ENCODE results near the gene FOXRED1. TPM values are rescaled to one million over a fixed set of nuclear protein-coding genes. Genes with fewer than 3 reads are reported as not detected.
A peak's percentile ranks its signal among the peaks of the same experiment; 100 is the strongest.

Gene FOXRED1
- 10 to 100 TPM in 1 of 2 donors, 1 to 10 TPM in 1; 9.3 to 19.1 TPM for total RNA-seq

DNA sequence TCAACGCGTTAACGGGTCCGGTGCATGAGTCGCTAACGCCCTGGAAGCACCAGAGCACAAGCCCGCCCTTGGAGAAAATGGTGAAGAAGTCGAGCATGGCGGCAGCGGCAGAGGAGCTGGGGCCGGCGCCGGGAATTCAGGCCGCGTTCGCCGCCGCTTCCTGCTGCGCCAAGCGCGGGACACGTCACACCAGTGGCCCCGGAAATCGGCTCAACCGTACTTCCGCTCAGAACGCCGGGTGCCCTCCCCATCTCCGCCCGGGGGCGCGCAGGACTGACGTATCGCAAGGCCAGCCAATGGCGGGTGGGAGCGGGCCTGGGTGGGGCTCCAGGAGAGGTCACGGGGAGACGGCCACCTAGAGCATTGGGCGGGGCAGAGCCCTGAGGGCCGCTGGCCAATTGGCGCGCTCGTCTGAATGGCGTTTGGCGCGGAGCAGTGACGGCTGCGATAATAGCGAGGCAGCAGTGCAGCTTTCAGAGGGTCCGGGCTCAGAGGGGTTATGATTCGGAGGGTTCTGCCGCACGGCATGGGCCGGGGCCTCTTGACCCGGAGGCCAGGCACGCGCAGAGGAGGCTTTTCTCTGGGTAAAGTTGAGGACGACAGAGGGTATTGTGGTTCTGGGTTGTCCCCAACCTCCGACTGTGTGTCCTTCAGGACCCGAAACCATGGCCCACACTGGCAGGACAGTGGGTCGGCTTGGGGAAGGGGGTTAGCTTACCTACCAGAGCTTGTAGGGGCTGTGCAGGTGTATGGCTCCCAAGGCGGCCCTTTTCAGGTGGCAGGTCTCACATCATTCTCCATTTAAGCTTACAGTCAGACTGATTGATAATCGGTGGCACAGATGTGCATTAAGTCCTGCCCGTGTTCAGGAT, at the start of gene FOXRED1, which contains the start of gene SRPRA:
TSS of gene FOXRED1 (plus strand) at position 447 of the 872 bp plus-strand sequence. CDS start at position 500, 53 bp downstream.
TSS of gene SRPRA (minus strand) at position 188 of the 872 bp plus-strand sequence. CDS start at position 97, 91 bp downstream.
- DNase-seq (peak; percentile 100), ATAC-seq (peak; percentile 98)
- H3K4me1 ChIP-seq: peaks cover 24% of the 10 kb centered on the region
- peaks cover 20 to 26% of the 10 kb centered on the region in 2 donors for H3K36me3 ChIP-seq (replicated peaks in 1 of 2; ENCODE audit: insufficient read depth in 1 of 2, low read depth in 2 of 2)
- WGBS, 2 donors: 0% methylated on average over 19 to 48 of the region's 64 CpGs
- peak within 1 kb of the TSS; percentile 68 to 88 for H3K4me3 ChIP-seq
- H3K27me3 ChIP-seq: no peaks in the 10 kb centered on the region
- peak within 1 kb of the TSS; percentile 85 to 91 (median 88) for H3K27ac ChIP-seq
- no peaks in the 10 kb centered on the region for H3K9me3 ChIP-seq
- intact Hi-C loops (cut with DNase I): no loop called here
- TF ChIP-seq CTCF (IDR thresholded peaks at IDR 0.05) (no peak), POLR2A (IDR thresholded peaks at IDR 0.05) (peak; percentile 86 to 94 (median 94))

GRCh38 chr11:126219547-126219946, 49.4 kb upstream of the FOXRED1 start:
- Histone ChIP-seq H3K4me3 (no peak overlapping the region), H3K27ac (no peak overlapping the region), H3K36me3 (replicated peaks in 1 of 2; ENCODE audit: insufficient read depth in 1 of 2, low read depth in 2 of 2) (no peaks in the 10 kb centered on the region), H3K9me3 (no peaks in the 10 kb centered on the region), H3K4me1 (peaks cover 11% of the 10 kb centered on the region), H3K27me3 (no peaks in the 10 kb centered on the region)
- ATAC-seq (no peak), DNase-seq (no peak)
- no peak for TF ChIP-seq CTCF (IDR thresholded peaks at IDR 0.05)
- TF ChIP-seq POLR2A (IDR thresholded peaks at IDR 0.05): no peak
- intact Hi-C loops (cut with DNase I): no loop called here
- WGBS, 2 donors: 85 to 92% methylated on average over 4 of the region's 4 CpGs

GRCh38 chr11:126224647-126225294, 44.2 kb upstream of the FOXRED1 start:
- WGBS, 2 donors: 93 to 95% methylated on average over 6 of the region's 6 CpGs
- ATAC-seq: no peak
- Histone ChIP-seq H3K27ac (no peak overlapping the region), H3K4me3 (no peak overlapping the region), H3K9me3 (no peaks in the 10 kb centered on the region), H3K36me3 (replicated peaks in 1 of 2; ENCODE audit: insufficient read depth in 1 of 2, low read depth in 2 of 2) (no peaks in the 10 kb centered on the region), H3K4me1 (no peaks in the 10 kb centered on the region), H3K27me3 (no peaks in the 10 kb centered on the region)
- no peak for DNase-seq
- TF ChIP-seq CTCF (IDR thresholded peaks at IDR 0.05) (no peak), POLR2A (IDR thresholded peaks at IDR 0.05) (no peak)
- intact Hi-C loops (cut with DNase I): no loop called here

- Histone ChIP-seq H3K4me3 (no peak overlapping the region), H3K36me3 (replicated peaks in 1 of 2; ENCODE audit: insufficient read depth in 1 of 2, low read depth in 2 of 2) (no peaks in the 10 kb centered on the region), H3K4me1 (no peaks in the 10 kb centered on the region), H3K27ac (no peak overlapping the region), H3K27me3 (no peaks in the 10 kb centered on the region), H3K9me3 (no peaks in the 10 kb centered on the region)
- no peak for ATAC-seq
- intact Hi-C loops (cut with DNase I): no loop called here
- WGBS, 2 donors: 91 to 92% methylated on average over 2 of the region's 2 CpGs
- TF ChIP-seq CTCF (IDR thresholded peaks at IDR 0.05) (no peak), POLR2A (IDR thresholded peaks at IDR 0.05) (no peak)
- no peak for DNase-seq
Observed at GRCh38 chr11:126225295-126225665, 43.7 kb upstream of the FOXRED1 start.

Data from body of pancreas (tissue), 4 donors.